PC-3 (cell line): ENCODE data around the gene FARS2. TPM values are rescaled to one million over a fixed set of nuclear protein-coding genes. Genes with fewer than 3 reads are reported as not detected.

Experiments used
- ATAC-seq: fragments of 200-7000 bp; cut with Tn5 transposase; 2 replicates; pipeline ENCODE4 v1.9.1; 2020; ENCODE audit warnings: mild to moderate bottlenecking, moderate library complexity
- BruUV-seq: library from RNA; stranded (reverse); fragments of 400-500 nt; replicated peaks from 2 replicates; lab custom pipeline; 2021; lab: Mats Ljungman, UMichigan
- CTCF ChIA-PET: fragments of 300-600 bp; sonication (Branson Sonifier 250); formaldehyde crosslinking; loops from one replicate; lab custom pipeline; 2022; ENCODE audit warnings: antibody characterized with exemption; lab: Charles Lee
- POLR2A ChIA-PET: fragments of 300-600 bp; sonication (Branson Sonifier 250); formaldehyde crosslinking; loops from one replicate; lab custom pipeline; 2022; ENCODE audit warnings: antibody characterized with exemption; ENCODE audit not compliant: unreplicated experiment; lab: Charles Lee
- DNase-seq: peaks from one replicate; pipeline ENCODE4 v3.0.0-alpha.2; 2015
- H2AFZ ChIP-seq: fragments of 300-600 bp; sonication (generic); 2 replicates; pipeline ENCODE4 v1.6.0; 2016; ENCODE audit warnings: antibody characterized with exemption, low read length
- H3F3A ChIP-seq: fragments of 300-600 bp; sonication (generic); one replicate; pipeline ENCODE4 v1.6.0; 2017; ENCODE audit warnings: antibody characterized with exemption, low read length, control low read depth, mild to moderate bottlenecking; ENCODE audit not compliant: unreplicated experiment
- H3K27ac ChIP-seq: fragments of 300-600 bp; sonication (generic); 2 replicates; pipeline ENCODE4 v1.5.1; 2016; ENCODE audit warnings: mild to moderate bottlenecking, low read length
- H3K27me3 ChIP-seq: fragments of 300-600 bp; sonication (generic); 2 replicates; pipeline ENCODE4 v1.6.1; 2016; ENCODE audit warnings: low read length, mixed read lengths
- H3K36me3 ChIP-seq: fragments of 300-600 bp; sonication (generic); 2 replicates; pipeline ENCODE4 v1.6.1; 2016; ENCODE audit warnings: low read depth, mixed run types, low read length, mixed read lengths
- H3K4me1 ChIP-seq: fragments of 300-600 bp; sonication (generic); 2 replicates; pipeline ENCODE4 v1.5.1; 2016; ENCODE audit warnings: low read length; ENCODE audit not compliant: insufficient read depth
- H3K4me2 ChIP-seq: fragments of 300-600 bp; sonication (generic); 2 replicates; pipeline ENCODE4 v1.6.0; 2016; ENCODE audit warnings: low read length
- H3K4me3 ChIP-seq: fragments of 300-600 bp; sonication (generic); 2 replicates; pipeline ENCODE4 v1.5.1; 2016; ENCODE audit warnings: mild to moderate bottlenecking, low read length, mixed read lengths
- H3K79me2 ChIP-seq: fragments of 300-600 bp; sonication (generic); 2 replicates; pipeline ENCODE4 v1.6.1; 2017; ENCODE audit warnings: low read length, mixed read lengths
- H3K9ac ChIP-seq: fragments of 300-600 bp; sonication (generic); 2 replicates; pipeline ENCODE4 v1.6.0; 2016; ENCODE audit warnings: mild to moderate bottlenecking, low read length
- H3K9me2 ChIP-seq: fragments of 300-600 bp; sonication (generic); replicated peaks from 2 replicates; pipeline ENCODE4 v1.6.1; 2016; ENCODE audit warnings: mixed run types, low read length, mixed read lengths
- H3K9me3 ChIP-seq: fragments of 300-600 bp; sonication (generic); 2 replicates; pipeline ENCODE4 v1.6.1; 2016; ENCODE audit warnings: low read length, mixed read lengths
- H4K20me1 ChIP-seq: fragments of 300-600 bp; sonication (generic); 2 replicates; pipeline ENCODE4 v1.6.1; 2016; ENCODE audit warnings: low read length, mixed read lengths
- EZH2 ChIP-seq: fragments of 300-600 bp; sonication (generic); IDR thresholded peaks from one replicate; pipeline ENCODE4 v1.6.1; 2017; ENCODE audit warnings: antibody characterized with exemption, mild to moderate bottlenecking, low read length; ENCODE audit not compliant: unreplicated experiment
- EZH2phosphoT487 ChIP-seq: fragments of 300-600 bp; sonication (generic); IDR thresholded peaks from 2 replicates; pipeline ENCODE4 v1.6.1; 2018; ENCODE audit warnings: mild to moderate bottlenecking, antibody characterized with exemption, low read length, borderline replicate concordance
- intact Hi-C: fragments of 100-400 bp; cut with micrococcal nuclease; formaldehyde crosslinking; loops from 2 replicates; pipeline ENCODE4 v1.9.0; 2023
- total RNA-seq: library from RNA; depleted of rRNA; stranded (reverse); fragments of >200 nt; gene quantifications from 2 replicates; pipeline ENCODE4 v1.2.3, GENCODE V29; 2014
- TF ChIP-seq, protein P1 (sequence below): fragments of 300-600 bp; sonication (generic); conservative IDR thresholded peaks from 2 replicates; pipeline ENCODE4 v1.5.1; 2017; ENCODE audit warnings: antibody characterized with exemption, low read depth, mild to moderate bottlenecking, low read length

FARS2 gene
- total RNA-seq, 1 experiment from 2014 or later: 23.0 TPM

- intact Hi-C loops: no loop called here
- no TSS peak for BruUV-seq
- no peak for ATAC-seq
Measured at GRCh38 chr6:5619249-5619648, 357.9 kb downstream of the FARS2 start.

DNA sequence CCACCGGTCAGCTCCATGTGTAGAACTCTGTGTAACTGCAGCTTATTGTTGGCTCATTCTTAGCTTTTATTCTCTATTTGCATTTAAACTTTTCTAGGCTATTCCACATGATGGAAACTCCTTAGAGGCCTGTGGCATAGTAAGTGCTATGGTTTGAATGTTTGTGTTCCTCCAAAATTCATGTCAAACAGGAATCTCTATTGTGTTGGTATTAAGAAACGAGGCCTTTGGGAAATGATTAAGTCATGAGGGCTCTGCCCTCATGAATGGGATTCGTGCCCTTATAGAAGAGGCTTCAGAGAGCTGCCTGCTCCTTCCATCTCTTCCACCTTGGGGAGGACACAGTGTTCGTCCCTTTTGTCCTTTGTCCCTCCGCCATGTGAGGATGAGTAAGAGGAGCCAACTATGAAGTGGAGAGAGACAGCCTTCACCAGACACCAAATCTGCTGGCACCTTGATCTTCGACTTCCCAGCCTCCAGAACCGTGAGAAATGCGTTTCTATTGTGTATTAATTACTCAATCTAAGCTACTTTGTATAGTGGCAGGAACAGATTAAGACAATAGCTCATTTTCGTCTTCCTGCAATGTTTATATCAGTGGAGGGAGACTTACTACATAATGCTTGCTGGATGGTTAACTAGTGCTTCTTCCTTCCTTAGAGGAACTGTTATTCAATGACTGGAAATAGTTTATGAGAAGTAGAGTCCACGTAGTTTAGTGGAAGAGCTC is 361.1 kb downstream of the FARS2 start:
- no peak overlapping the region for H3K9ac ChIP-seq
- no peak overlapping the region for H3K4me2 ChIP-seq
- no peaks in the 10 kb centered on the region for H3F3A ChIP-seq
- intact Hi-C loops: no loop called here
- no TSS peak for BruUV-seq
- ChIA-PET CTCF (no interaction called here), POLR2A (no interaction called here)
- H4K20me1 ChIP-seq: no peaks in the 10 kb centered on the region
- TF ChIP-seq, protein P1, sequence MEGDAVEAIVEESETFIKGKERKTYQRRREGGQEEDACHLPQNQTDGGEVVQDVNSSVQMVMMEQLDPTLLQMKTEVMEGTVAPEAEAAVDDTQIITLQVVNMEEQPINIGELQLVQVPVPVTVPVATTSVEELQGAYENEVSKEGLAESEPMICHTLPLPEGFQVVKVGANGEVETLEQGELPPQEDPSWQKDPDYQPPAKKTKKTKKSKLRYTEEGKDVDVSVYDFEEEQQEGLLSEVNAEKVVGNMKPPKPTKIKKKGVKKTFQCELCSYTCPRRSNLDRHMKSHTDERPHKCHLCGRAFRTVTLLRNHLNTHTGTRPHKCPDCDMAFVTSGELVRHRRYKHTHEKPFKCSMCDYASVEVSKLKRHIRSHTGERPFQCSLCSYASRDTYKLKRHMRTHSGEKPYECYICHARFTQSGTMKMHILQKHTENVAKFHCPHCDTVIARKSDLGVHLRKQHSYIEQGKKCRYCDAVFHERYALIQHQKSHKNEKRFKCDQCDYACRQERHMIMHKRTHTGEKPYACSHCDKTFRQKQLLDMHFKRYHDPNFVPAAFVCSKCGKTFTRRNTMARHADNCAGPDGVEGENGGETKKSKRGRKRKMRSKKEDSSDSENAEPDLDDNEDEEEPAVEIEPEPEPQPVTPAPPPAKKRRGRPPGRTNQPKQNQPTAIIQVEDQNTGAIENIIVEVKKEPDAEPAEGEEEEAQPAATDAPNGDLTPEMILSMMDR: no peak
- no peak for TF ChIP-seq EZH2phosphoT487
- no peak for TF ChIP-seq EZH2
- H2AFZ ChIP-seq: no peak overlapping the region
- no peaks in the 10 kb centered on the region for H3K27me3 ChIP-seq
- no peak overlapping the region for H3K4me3 ChIP-seq
- H3K27ac ChIP-seq: no peak overlapping the region
- no peaks in the 10 kb centered on the region for H3K9me3 ChIP-seq
- ATAC-seq: no peak
- no peaks in the 10 kb centered on the region for H3K79me2 ChIP-seq
- no peaks in the 10 kb centered on the region for H3K9me2 ChIP-seq
- no peaks in the 10 kb centered on the region for H3K36me3 ChIP-seq
- DNase-seq: no peak
- no peaks in the 10 kb centered on the region for H3K4me1 ChIP-seq

More at GRCh38 chr6:5619249-5619648, 357.9 kb downstream of the FARS2 start:
- Histone ChIP-seq H3K9ac (no peak overlapping the region), H3K9me2 (no peaks in the 10 kb centered on the region), H3K4me3 (no peak overlapping the region), H3K27ac (no peak overlapping the region), H3K9me3 (no peaks in the 10 kb centered on the region), H3K4me1 (no peaks in the 10 kb centered on the region), H4K20me1 (no peaks in the 10 kb centered on the region), H3K36me3 (no peaks in the 10 kb centered on the region), H3K4me2 (no peak overlapping the region), H2AFZ (no peak overlapping the region), H3F3A (no peaks in the 10 kb centered on the region), H3K79me2 (no peaks in the 10 kb centered on the region), H3K27me3 (no peaks in the 10 kb centered on the region)
- ChIA-PET POLR2A (no interaction called here), CTCF (no interaction called here)
- TF ChIP-seq EZH2phosphoT487: no peak
- TF ChIP-seq EZH2: no peak
- TF ChIP-seq, protein P1: no peak
- no peak for DNase-seq

- CTCF ChIA-PET: no interaction called here
- POLR2A ChIA-PET: no interaction called here
- intact Hi-C loops: no loop called here
Measured at GRCh38 chr6:5623769-5624168, 362.5 kb downstream of the FARS2 start.

More at GRCh38 chr6:5623769-5624168, 362.5 kb downstream of the FARS2 start:
- no TSS peak for BruUV-seq
- no peak overlapping the region for H2AFZ ChIP-seq
- TF ChIP-seq EZH2 (no peak), EZH2phosphoT487 (no peak)
- TF ChIP-seq, protein P1: no peak
- H3K4me1 ChIP-seq: no peaks in the 10 kb centered on the region
- H3K79me2 ChIP-seq: no peaks in the 10 kb centered on the region
- no peaks in the 10 kb centered on the region for H3K9me3 ChIP-seq
- no peak for ATAC-seq
- no peak overlapping the region for H3K27ac ChIP-seq
- no peaks in the 10 kb centered on the region for H3K36me3 ChIP-seq
- no peak overlapping the region for H3K4me3 ChIP-seq
- no peaks in the 10 kb centered on the region for H3K9me2 ChIP-seq
- H4K20me1 ChIP-seq: no peaks in the 10 kb centered on the region
- H3K27me3 ChIP-seq: no peaks in the 10 kb centered on the region
- no peak overlapping the region for H3K4me2 ChIP-seq
- no peaks in the 10 kb centered on the region for H3F3A ChIP-seq
- no peak for DNase-seq
- no peak overlapping the region for H3K9ac ChIP-seq
